Daoy (cell line): ENCODE results near the gene MKS1. TPM values are rescaled to one million over a fixed set of nuclear protein-coding genes. Genes with fewer than 3 reads are reported as not detected.

Source experiments
- DNase-seq: peaks from one replicate; pipeline ENCODE4 v3.0.0-alpha.2; 2015; ENCODE audit warnings: low read depth
- total RNA-seq: library from RNA; depleted of rRNA; stranded (reverse); fragments of >200 nt; shearing (Covaris generic); gene quantifications from 2 replicates; pipeline ENCODE4 v1.2.3, GENCODE V29; 2014

The MKS1 gene
- total RNA-seq, 1 experiment from 2014 or later, result 16.3 TPM

DNA sequence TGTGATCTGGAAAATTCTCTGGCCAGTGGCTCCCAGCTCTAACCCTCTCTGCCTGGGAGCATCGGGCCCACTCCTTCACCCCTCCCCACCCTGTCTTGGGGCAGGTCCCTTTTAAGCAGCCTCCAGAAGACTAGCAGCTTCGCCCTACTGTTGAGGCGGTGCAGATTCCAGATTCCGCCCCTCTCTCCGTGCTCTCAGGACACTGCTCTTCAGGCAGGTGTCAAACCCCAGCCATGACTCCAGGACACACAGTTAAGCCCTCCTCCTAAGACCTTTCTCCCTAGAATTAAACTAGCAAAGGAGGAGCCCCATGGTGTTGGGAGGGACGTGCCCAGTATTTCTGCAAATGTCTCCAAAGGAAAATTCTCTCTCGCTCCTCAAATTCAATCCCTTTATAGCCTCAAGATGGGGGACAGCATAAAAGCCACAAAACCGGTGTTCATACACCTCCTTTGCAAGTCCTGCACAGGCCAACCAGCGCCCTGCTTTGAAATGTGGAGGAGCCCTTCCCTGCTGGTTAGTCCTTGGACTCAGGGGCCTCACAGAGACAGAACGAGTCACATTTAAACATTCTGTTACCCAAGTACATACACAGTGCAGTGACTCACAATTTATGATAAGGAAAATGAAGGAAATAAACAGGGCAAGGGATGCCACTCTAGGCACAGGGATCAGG lies 26.5 kb upstream of the MKS1 start:
- no peak for DNase-seq

GRCh38 chr17:58244963-58245362 lies 25.9 kb upstream of the MKS1 start:
- no peak for DNase-seq

DNA sequence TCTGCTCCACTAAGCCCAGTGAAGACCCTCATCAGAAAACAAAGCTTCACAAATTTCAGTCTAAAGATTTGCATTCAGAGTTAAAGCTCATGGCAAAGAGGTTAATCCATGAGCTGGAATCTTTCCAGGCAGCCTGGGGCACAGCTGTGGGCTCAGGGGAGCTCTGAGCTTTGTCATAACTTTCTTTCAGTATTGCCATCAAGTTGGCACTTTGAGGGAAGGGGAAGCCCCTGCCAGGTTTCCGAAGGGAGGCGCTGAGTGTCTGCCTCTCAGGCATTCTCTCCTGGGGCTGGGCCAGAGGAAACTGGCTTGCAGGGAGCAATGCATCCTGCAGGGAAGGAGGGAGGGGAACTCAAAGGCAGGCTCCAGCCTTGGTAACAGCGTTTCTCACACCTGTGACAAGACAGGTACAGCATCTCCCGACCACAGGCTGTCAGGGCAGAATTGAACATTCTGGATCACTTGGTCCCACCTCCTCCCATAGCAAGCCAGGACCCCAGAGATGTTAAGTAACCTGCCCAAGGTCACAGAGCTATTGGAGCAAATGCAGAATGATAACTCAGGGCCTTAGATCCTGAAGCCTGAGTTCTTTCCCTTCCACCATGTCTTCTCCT lies 23.2 kb upstream of the MKS1 start:
- no peak for DNase-seq

GRCh38 chr17:58239987-58240386 lies 20.9 kb upstream of the MKS1 start:
- DNase-seq, result no peak

DNA sequence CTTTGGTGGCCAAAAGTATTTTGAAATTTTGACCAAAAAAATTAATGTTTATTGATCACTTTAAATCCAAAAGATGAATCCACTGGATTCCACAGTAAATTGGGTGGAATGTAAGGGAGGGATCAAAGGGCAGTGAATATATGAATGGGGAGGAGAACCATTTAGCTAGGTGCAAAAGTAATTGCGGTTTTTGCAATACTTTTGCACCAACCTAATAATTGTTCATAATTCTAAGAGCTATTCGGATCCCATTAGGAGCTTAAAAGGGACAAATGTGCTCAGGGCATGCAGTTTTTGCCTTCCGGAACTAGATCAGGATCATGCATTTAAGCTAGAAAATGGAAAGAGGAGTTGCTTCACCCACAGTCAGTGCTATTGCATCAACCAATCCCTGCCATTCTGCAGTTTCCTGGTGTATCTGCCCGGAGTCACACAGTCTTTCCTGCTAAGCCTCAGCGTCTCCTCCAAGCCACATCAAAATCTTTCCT lies 19.1 kb upstream of the MKS1 start, which contains the start of gene LPO:
Gene LPO, plus strand, starts transcription at position 438 of the 488 bp plus-strand sequence. CDS start 4,396 bp downstream, outside the sequence.
- DNase-seq, result no peak

- DNase-seq, result no peak
Observed at GRCh38 chr17:58236394-58236793, 17.3 kb upstream of the MKS1 start.

DNA sequence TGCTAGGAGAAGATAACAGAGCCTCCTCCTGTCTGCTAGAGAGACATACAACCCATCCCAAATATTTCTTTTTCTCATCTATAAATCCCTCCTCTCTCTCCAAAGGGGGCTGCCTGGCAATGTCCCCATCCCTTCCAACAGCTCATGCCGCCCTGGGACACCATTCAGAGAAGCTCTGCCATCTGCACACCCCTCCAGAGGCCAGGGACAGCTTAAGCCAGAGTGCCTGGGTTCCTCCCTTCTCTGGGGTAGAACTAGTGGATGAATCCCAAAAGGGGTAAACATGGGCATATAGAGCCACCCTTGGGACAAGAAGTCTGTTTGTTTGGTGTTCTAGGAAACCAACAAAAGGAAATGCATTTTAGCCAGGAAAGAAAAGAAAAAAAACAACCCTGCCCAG lies 16.8 kb upstream of the MKS1 start:
- no peak for DNase-seq

GRCh38 chr17:58234512-58234911 lies 15.5 kb upstream of the MKS1 start:
- no peak for DNase-seq

GRCh38 chr17:58233543-58233942 lies 14.5 kb upstream of the MKS1 start:
- DNase-seq, result no peak

GRCh38 chr17:58232707-58233156 lies 13.7 kb upstream of the MKS1 start:
- DNase-seq, result peak; percentile 77

GRCh38 chr17:58231641-58232040 lies 12.6 kb upstream of the MKS1 start:
- no peak for DNase-seq

DNA sequence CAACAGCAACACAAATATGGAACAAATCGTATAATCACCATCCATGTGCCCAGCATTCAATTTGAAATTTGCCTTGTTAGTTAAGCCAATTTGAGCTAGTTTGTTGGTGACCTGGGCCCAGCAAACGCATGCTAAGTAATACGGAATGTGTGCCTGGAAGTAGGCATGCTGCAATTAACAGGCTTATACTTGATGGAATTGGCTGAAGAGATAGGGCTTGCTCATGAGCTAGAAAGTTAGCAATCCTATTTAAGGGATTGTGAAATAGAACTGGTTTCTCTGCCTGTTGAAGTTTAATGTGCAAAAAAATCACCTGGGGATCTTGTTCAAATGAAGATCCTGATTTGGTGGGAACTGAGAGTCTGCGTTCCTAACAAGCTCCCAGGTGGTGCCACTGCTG lies 10.8 kb upstream of the MKS1 start:
- no peak for DNase-seq

DNA sequence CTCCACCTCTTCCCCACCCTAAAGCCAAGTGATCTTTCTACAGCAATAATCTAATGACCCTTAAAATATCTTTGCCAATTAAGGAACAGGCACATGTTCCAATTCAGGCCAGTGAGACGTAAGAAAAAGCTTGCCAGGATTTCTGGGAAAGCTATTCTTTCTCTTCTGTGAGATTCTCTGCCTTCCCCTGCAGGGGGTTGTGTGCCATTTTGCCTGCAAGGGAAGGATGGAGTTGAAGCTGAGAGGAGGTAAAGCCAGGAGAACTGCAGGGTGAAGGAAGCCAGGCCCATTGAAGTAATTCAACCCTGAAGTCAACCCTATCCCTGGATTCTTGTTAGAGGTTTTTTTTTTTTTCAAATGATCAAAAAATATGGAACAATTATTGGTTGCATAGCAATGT lies 10.3 kb upstream of the MKS1 start:
- DNase-seq, result no peak

DNA sequence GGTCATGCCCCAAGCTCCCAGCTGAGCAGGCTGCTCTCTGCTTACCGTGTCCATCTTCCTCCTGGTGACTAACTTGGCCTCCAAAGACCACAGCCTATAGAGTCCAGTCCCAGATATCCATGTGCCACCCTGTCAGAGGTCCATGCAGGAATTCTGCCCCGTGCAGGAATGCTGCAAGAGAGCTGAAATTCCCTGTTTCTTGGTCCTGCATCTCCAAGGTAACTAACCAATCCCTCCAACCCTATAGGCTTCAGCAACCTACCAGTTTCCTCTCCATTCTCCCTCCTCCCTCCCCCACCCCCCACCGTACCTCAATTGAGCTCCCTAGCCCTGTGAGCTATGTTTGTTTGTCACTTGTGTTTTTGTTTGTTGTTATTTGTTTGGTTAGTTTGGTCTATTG lies 9.6 kb upstream of the MKS1 start:
- DNase-seq, result no peak

DNA sequence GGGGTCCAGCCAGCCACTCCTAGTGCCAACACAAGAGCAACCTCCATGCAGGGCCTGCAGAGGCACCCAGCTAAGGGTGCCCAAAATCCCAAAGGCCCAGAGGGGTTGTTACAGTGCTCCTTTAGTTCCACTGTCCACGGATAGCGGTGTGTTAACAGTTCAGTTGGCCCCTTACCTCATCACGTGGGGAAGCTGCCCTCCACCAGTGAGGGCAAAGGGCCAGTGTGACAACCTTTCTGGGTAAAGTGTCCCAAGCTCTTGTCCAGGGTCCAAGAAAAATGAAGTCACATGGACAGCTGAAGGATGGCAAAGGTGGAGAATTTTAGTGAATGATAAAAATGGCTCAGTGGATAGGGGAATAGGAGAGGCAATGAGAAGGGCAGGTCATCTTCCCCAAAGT lies 8.7 kb upstream of the MKS1 start:
- no peak for DNase-seq

- peak; percentile 62 for DNase-seq
Observed at GRCh38 chr17:58224315-58224714, 5.3 kb upstream of the MKS1 start.

DNA sequence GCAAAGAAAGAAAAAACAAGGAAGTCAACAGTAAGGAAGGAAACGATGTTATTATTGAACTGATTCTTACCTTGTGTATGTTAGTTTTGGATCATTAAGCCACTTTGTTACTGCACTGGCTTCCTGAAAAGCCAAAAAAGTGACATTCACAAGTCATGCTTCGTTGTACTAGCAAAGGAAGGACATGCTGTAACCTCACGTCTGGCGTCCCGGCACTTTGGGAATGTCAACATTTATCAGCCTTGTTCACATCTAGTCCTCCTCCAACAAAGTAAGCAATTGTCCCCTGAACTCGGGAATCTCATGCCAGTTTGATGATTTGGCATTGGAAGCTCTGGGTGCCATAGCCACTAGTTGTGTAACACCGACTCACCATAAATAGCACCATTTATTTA lies 731 bp upstream of the MKS1 start:
- no peak for DNase-seq

DNA sequence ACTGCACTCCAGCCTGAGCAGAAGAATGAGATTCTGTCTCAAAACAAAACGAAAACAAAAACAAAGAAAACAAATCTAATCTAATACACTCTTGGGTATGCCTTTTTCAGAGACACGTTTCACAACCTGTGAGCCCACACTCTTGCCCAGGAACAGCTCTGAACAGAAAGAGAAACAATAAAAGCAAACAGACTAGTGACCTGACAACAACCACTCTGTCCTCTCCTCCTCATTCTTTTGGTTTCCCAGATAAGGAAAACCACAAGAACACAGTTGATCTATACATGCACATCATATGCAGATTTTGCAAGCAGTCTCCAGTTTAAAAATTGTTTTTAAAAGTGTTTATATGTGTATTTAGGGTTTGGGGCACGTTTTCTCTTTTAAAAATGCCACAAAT lies 1.3 kb downstream of the MKS1 start:
- DNase-seq, result no peak

DNA sequence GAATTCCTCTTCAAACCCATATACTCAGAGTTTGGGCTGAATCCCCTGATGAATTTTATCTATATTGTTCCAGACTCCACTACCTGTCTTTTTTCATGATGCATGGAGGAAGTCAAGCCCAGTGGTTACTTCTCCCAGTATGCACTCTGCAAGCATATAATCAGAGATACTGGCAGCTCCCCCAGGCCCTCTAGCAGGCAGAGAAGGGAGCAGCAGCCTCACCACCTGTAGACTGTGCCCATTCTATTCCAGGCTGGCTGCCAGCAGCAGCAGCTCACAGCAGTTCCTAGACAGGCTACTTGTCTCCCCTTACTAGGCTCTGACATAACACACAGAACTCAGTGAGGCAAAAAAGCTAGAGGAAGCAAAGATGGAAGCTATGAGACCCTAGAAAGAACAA lies 3.4 kb downstream of the MKS1 start:
- no peak for DNase-seq

DNA sequence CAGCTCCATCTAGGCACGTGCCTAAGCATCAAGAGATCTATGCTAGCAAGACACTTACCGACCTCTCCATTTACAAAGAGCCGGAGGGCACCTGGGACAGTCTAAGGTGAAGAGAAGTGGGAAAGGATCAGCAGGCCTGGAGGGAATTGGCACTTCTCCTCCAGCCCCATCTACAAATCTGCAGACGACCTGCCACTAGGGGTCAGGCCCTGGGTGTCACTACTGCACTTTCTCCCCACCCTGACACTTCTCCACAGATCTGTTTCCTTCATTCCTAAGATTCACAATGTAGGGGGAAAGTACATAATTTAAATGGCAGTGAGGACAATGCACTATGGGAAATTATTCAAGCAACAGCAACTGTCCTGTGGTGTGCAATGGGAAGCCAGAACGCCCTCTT lies 8.1 kb downstream of the MKS1 start:
- no peak for DNase-seq

DNA sequence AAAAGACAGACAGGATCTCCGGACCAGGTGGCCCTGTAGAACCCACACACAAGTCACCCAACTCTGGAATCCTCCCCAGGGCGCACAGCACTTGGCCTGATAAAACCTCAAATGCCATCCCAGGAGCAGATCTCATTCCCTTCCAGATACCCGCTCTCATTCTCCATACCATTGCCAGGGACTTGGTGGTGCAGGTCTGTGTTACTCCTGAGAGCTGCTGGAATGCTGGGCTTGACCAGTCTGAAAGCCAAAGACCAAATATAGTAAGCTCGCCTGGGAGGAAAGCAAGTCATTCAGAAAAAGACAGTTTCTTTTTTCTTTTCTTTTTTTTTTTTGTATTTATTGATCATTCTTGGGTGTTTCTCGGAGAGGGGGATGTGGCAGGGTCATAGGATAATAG lies 10.7 kb downstream of the MKS1 start:
- no peak for DNase-seq

DNA sequence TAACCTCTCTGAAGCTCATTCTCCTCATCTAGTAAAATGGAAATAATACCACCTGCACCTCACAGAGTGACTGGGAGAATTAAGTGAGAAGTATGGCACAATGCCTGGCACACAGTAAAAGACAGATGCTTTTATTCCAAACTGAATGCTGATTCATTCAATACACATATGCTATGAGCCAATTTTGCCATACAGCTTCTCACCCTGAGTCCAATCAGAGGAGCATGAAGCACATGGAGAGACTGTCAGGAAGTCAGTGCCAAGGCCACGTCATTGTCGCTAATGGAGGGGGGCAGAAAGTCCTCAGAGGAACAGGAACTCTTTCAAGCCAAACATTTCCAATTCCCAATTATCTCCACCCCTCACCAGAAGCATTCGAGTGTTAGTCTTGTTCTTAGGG lies 11.6 kb downstream of the MKS1 start:
- DNase-seq, result no peak

GRCh38 chr17:58205936-58206335 lies 13.1 kb downstream of the MKS1 start:
- DNase-seq, result no peak

- DNase-seq, result no peak
Observed at GRCh38 chr17:58204796-58205195, 14.3 kb downstream of the MKS1 start.
